Glomerular visceral epithelial cell (primary cell): Measurements from ENCODE around the gene NR2C2.
A peak's percentile ranks its signal among the peaks of the same experiment; 100 is the strongest.
"Not testable (repeated sequence)": the region's sequence is repeated elsewhere in the genome, so short reads cannot be mapped to it uniquely, and the experiment has no call there.

Experiments used
- DNase-seq: peaks from one replicate; pipeline ENCODE4 v3.0.0-alpha.2; 2016; ENCODE audit errors: extremely low spot score

NR2C2 gene

GRCh38 chr3:14957925-14958324 is 10.5 kb downstream of the NR2C2 start:
- no peak for DNase-seq

GRCh38 chr3:14959359-14959943 is 12.1 kb downstream of the NR2C2 start:
- DNase-seq, result no peak

- DNase-seq, result peak; percentile 55
Observed at GRCh38 chr3:14962762-14963161, 15.4 kb downstream of the NR2C2 start.

GRCh38 chr3:14967285-14967684 is 19.9 kb downstream of the NR2C2 start:
- DNase-seq, result no peak

GRCh38 chr3:14969671-14970070 is 22.3 kb downstream of the NR2C2 start:
- no peak for DNase-seq

- no peak for DNase-seq
Observed at GRCh38 chr3:14976317-14976716, 28.9 kb downstream of the NR2C2 start.

GRCh38 chr3:14980689-14981088 is 33.3 kb downstream of the NR2C2 start:
- DNase-seq, result no peak

GRCh38 chr3:14984581-14985113 is 37.3 kb downstream of the NR2C2 start:
- DNase-seq, result no peak

- no peak for DNase-seq
Observed at GRCh38 chr3:14988988-14989394, 41.6 kb downstream of the NR2C2 start.

- no peak for DNase-seq
Observed at GRCh38 chr3:14989943-14990779, 42.8 kb downstream of the NR2C2 start.

GRCh38 chr3:14990780-14991148 is 43.4 kb downstream of the NR2C2 start:
- no peak for DNase-seq

GRCh38 chr3:14991151-14991742 is 43.9 kb downstream of the NR2C2 start:
- DNase-seq, result no peak

GRCh38 chr3:14991818-14992612 is 44.6 kb downstream of the NR2C2 start:
- no peak for DNase-seq

GRCh38 chr3:14997941-14998340 is 50.6 kb downstream of the NR2C2 start:
- no peak for DNase-seq

GRCh38 chr3:14999182-14999581 is 51.8 kb downstream of the NR2C2 start:
- DNase-seq, result not testable (repeated sequence)

GRCh38 chr3:15007681-15008141 is 60.3 kb downstream of the NR2C2 start:
- DNase-seq, result no peak

GRCh38 chr3:15009167-15009566 is 61.8 kb downstream of the NR2C2 start:
- DNase-seq, result no peak

- peak; percentile 11 for DNase-seq
Observed at GRCh38 chr3:15010664-15011063, 63.3 kb downstream of the NR2C2 start.

GRCh38 chr3:15011174-15011573 is 63.8 kb downstream of the NR2C2 start:
- no peak for DNase-seq

GRCh38 chr3:15014606-15015328 is 67.4 kb downstream of the NR2C2 start:
- DNase-seq, result no peak

- no peak for DNase-seq
Observed at GRCh38 chr3:15015456-15015855, 68.1 kb downstream of the NR2C2 start.
